DMS53 treated with DMSO at 0.1 percent for 48 hours (cell line): ENCODE data around the gene SND1.

Experiments used
- DNase-seq: peaks from one replicate; lab custom pipeline; 2025; ENCODE audit not compliant: unreplicated experiment; lab: John Stamatoyannopoulos, UW

SND1 gene

DNA sequence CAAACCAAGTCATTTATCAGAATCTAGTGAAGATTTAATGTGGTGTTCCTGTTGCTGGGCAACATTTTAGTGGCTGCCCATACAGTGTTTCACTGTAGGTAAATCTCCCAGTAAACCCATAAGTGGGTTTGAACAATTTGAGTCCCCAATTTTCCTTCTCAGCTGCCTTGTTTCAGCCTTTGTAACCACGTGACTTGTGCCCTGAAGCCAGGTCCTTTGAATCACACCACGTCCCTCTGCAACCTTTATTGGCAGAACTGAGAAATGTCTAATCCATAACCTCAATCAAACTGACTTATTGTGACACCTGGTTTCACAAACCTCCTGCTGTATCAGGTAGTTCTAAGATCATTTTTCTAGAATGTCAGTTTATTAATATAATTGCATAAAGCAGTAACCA is 30.1 kb downstream of the SND1 start:
- DNase-seq: no peak

DNA sequence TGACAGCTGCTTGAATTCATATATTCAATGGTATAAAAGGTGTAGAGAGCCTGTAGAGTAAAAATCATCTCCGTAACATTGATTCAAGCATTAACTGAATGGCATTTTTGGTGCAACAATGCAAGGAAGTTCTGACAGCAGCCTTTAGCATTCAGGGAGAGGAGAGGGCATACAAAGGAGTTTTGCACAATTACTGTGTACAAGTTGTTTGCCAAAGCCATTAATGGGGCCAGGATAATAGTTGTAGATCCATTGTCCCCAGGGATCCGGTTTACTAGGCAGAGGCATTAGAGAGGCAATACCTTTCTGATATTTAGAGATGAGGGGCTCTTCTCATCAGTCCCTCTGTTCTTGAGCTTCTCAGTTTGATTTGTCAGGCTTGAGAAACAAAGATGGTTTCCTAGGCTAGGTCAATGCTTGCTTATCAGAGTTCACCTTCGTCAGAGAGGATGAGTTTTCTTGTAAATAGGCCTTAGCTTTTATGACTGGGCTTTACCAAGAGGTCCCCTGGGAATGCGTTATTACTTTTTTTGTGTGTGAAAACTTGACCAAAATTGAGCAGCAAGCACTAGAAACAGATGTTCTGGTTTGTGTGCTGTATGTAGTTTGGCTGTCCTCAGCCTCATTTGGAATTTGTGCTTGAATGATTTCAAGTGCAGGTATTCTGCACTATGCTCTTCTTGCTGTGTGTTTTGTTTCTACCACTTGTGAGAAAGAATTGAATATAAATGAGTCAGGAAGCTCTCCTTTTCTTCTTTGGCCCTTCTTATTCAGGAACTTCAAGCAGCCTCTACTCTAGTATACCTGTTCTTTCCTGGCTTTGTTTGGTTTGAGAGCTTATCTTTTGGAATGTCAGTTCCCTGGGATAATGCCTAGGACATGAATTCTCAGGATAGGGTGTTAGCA is 32.0 kb downstream of the SND1 start:
- DNase-seq: no peak

DNA sequence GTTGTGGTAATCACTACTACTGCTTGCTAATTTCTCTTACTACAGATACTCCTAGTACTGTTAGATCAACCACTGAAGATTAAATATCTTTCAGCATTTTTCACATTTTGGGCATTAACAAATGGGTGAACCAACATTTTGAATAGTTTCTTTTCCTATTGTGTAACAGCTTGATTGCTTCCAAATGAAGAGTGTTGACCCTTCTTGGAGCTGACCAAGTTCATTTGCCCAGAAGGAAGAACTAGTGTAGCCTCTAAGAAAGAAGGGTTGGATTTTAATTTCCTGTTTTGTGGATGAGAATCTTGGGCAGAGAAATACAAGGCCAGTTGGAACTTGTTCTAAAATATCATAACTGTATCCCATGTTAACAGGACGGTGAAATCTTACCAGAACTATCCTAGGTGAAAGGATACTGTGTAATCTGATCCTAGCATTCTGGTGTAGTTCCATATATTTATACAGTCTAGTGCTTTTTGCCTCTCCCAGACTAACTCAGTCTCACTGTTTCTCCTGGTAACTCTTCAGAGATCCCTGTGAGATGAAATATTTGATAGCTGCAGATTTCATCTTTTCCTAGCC is 37.3 kb downstream of the SND1 start:
- no peak for DNase-seq

DNA sequence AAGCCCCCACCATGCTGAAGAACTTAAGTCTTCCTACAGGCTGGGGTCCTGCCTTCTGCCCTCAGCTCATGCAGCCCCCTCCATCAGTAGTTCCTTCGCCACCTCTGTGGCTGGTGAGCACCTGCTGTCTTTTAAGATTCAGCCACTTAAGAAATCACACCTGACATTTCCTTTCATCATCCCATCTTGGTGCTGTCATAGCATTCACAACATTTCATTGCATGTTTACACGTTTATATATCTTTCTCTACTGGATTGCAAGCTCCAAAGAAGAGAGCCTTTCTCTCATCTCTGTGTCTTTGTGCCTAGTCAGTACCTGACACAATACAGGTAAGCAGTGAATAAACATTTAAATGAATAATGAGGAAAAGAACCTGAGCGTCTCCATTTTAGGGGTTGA is 38.3 kb downstream of the SND1 start:
- DNase-seq: no peak

DNA sequence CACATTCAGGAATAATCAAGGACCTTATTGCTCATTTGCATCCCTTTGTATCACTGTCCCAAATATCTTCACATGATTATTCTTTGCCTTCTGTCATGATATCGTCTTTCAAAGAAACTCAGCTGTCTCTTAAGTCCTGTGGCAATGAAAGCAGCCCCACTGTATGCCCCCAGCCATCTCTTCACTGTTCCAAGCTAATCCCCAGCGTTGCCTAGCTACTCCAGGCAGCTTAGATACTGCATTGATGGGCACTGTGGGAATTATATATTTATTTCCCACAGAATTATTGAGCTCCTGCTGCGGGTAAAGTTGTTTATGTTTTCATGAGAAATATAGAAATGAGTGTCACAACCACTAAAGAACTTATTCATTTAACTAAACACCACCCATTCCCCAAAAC is 38.8 kb downstream of the SND1 start:
- no peak for DNase-seq

DNA sequence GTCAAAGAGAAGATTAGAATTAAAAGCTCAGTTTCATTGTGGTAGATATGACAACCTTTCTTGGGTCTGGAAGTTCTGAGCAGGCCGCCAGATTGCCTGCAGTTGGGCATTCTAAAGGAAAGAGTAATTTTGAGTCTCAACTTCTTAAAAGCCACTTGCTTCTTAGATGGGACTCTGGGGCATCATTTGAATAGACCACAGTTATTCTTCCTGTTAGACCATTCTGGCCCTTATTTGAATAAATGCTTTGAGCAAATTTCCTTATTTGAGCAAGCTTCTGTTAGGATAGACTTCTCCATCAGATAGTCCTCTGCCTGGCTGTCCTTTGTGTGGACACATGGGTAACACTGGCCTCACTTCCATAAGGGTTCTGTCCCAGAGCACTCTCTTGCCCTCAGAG is 40.2 kb downstream of the SND1 start:
- no peak for DNase-seq

DNA sequence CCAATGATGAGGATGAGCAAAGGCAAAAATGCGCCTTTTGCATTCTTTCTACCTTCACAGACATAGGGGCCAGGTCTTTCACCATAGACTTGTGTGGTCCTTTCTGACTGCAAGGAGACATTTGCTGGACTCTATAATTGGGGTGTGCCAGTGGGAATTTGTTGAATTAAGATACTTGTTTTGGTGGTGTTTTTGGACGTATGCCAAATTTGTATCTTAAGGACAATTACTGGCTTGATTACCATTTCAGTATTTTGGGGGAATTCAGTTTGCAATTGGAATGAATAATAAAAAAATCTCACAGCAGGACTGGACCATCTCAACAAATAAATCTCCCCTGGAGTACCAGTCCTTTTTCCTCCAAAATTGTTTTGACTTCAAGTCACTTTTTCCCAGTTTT is 47.9 kb downstream of the SND1 start:
- no peak for DNase-seq

DNA sequence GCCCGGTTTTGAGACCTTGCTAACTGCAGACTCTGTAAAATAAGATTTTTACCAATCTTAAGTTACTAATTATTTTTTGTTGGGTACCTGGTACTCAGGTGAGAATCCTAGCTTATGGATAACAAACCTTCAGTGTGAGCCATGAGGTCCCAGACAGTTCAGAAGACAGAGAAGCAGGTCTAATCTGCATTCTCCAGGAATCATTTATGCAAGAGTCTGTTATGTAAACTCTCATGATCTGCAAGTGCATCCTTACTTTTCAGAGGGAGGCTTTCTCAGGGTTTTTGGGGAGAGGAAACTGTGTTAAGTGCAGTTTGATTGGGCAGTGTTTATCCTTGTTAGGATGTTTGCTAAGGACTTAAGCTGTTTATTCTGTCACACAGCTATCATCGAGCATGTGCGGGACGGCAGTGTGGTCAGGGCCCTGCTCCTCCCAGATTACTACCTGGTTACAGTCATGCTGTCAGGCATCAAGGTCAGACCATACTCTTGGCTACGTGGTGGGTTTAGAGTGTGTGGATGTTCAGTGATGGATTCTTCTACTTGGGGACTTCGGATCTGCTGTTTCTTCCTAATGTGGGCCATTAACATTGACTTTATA is 50.2 kb downstream of the SND1 start:
- peak; percentile 79 for DNase-seq

DNA sequence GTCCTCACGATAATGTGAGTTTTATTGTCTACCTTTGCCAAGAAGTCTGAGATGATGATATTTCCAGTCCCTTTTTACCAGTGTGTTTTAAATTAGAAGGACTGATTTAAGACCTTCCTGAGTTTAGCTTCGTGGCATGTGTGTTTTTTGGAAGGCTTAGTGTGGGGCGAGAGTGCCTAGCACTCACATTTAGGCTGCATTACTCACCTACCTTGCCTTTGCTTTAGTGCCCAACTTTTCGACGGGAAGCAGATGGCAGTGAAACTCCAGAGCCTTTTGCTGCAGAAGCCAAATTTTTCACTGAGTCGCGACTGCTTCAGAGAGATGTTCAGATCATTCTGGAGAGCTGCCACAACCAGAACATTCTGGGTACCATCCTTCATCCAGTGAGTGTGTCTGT is 50.9 kb downstream of the SND1 start:
- DNase-seq: no peak

DNA sequence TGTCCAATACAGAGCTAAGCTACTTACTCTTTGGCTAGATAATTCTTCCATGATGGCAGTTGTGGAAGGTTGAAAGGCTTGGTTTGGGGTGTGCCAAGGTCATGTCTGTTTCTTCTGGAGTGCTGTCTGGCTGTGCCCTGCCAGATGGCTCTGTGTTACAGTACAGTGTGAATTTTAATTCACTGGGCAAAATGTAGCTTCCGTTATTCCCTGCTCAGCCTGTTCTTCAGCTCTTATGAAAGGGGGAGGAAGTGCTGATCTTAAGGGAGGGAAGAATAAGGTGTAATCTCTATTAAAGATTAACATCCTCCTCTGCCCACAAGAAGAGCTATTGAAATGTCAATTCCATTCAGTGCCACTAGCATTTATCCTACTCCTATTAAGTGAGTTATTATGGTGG is 52.2 kb downstream of the SND1 start:
- DNase-seq: no peak

DNA sequence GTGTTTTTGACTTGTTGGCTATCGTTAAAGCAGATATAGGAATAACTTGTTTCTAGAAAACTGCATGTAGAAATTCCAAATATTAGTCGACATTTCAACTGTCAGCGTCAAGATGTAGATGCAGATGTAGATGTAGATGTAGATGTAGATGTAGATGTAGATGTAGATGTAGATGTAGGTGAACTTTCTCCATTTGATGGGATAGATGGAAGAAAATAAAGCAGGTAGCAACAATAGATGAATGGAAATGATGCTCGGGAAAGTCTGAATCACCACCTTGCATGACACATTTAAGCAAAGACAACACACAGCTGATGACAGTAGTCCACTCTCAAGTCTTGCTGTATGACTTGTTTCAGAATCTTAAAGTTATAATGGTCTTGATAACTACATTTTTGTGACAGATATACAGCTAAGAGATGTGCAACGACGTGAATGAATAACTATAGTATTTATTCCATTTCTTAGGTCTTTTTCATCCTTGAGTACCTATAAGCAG is 53.5 kb downstream of the SND1 start:
- no peak for DNase-seq

DNA sequence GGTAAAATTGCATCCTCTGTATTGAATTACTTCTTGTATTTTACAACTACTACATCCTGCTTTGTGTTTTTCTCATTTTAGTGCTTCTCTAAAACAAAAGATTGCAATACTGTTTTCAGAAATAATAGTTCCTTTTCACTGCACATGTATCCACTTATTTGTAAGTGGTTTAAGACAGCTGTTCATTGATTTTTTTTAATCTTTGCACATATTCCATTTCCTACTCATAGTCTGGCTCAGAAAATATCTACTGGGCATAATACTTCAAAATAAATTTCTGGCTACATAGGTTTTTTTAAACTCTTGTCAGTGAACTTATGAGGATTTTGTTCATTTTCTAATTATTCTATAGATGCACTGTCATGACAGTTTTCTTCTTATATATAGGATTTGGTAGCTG is 54.8 kb downstream of the SND1 start:
- no peak for DNase-seq

DNA sequence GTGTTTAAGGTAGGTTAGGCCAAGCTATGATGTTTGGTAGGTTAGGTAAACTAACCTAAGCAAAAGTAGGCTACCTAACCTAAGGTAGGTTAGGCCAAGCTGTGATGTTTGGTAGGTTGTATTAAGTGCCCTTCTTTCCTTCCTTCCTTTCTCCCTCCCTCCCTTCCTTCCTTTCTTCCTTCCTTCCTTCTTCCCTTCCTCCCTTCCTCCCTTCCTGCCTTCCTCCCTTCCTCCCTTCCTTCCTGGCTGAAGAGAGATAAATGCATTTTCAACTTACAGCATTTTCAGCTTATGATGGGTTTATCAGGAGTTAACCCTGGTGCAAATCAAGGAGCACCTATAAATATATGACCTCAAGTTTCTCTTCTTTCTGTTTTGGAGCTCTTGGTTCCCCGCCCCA is 56.2 kb downstream of the SND1 start:
- DNase-seq: no peak

DNA sequence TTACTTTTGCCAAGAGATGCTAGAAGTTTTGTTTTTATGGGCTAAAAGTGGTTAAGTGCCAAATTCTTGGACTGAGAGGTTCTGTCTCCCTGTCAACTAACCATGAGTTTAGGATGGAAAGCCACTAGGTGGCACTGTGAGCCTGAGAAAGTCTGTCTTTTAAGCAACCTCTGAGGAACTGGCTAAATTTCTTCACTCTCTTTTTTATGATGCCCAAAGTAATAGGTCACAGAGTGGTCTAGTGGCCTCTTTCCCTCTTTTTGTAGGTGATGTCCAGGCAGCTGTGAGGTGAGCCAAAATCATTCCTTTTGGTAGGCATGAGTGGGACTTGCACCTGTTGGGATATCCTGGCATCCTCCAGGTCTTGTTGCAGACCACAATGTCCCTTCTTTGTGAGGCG is 56.8 kb downstream of the SND1 start:
- peak; percentile 65 for DNase-seq

DNA sequence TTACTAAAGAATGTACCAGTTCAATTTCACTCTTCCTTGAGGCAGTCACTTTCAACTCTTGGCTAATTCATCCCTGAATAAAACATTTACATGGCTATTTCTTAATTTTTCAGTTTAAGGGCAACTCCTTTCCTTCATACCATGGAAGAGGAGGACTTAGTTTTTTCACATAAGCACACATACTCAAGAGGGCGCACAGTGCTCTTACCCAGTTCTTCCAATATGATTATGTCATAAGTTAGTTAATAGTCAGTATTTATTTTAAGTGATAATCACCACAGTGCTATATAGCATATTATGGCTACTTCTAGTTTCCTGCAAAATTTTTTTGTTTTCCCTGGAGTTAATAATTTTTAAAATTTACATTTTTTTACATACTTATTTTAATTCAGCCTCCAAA is 58.6 kb downstream of the SND1 start:
- DNase-seq: no peak

DNA sequence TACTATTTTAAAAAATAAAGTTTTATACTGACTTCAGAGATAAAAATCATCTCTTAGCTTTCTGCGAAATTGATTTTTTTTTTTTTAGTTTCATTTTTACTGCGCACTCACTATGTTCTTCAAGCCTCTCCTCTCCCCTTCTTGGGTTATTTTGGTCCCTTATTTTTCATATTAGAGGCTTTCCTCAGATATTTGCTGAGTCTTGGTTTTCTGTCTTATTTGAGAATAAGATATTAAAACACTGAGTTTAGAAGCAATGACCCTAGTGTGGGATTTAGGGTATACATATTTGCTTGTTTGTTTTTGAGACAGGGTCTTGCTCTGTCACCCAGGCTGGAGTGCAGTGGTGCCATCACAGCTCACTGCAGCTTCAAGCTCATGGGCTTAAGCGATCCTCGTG is 59.9 kb downstream of the SND1 start:
- no peak for DNase-seq

DNA sequence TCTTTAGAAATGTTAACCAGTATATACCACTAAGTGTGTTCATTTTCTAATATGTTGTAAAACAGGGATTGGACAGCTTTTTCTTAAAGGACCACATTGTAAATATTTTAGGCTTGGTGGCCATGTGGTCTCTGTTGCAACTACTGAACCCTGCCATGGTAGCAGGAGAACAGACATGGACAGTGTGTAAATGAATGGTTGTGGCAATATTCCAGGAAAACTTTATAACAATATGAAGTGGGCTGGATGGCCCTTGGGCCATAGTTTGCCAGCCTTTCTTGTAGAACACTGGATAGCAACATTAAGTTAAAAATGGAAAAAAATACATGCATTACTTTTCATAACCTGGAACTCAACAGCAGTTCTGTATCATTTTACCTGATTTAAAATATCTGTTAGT is 61.0 kb downstream of the SND1 start:
- no peak for DNase-seq

DNA sequence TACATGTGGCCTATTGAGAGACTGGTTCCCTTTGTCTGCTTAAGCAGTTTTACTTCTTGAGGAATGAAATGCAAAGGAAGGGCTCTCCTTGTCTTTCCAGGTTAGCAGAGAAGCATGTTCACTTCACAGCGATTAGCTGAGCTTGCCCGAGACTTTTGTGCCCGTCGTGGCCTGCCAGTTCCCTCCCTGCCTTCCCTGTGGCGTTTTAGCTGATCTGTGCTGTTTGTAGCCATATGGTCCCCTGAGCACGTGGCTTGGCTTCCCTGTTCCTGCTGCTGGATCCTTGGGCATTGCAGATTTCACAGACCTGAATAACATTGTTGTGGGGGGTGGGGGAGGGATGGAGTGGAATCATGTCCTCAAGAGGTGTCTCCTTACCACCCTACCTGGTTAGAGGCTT is 61.8 kb downstream of the SND1 start:
- no peak for DNase-seq

DNA sequence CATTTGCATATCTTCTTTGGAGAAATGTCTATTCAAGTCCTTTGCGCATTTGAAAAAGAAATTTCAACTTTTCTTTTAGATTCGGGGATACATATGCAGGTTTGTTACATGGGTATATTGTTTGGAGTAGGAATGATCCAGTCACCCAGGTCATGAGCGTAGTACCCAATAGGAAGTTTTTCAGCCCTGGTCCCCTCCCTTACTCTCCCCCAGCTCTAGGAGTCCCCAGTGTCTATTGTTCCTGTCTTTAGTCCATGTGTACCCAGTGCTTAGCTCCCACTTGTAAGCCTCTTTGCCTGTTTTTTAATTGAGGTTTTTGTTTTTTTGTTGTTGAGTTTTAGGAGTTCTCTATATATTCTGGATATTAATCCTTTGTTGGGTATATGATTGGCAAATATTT is 63.3 kb downstream of the SND1 start:
- DNase-seq: no peak

DNA sequence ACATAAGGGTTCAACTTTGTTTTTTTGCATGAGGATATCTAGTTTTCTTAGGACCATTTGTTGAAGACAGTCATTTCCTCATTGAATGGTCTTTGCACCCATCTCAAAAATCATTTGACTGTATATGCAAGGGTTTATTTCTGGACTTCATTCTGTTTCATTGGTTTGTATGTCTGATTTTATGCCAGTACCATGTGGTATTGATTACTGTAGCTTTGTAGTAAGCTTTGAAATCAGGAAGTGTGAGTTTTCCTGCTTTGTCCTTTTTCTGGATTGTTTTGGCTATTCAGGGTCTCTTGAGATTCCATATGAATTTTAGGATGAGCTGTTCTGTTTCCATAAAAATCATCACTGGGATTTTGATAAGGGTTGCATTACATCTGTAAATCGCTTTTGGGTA is 63.9 kb downstream of the SND1 start:
- DNase-seq: no peak

DNA sequence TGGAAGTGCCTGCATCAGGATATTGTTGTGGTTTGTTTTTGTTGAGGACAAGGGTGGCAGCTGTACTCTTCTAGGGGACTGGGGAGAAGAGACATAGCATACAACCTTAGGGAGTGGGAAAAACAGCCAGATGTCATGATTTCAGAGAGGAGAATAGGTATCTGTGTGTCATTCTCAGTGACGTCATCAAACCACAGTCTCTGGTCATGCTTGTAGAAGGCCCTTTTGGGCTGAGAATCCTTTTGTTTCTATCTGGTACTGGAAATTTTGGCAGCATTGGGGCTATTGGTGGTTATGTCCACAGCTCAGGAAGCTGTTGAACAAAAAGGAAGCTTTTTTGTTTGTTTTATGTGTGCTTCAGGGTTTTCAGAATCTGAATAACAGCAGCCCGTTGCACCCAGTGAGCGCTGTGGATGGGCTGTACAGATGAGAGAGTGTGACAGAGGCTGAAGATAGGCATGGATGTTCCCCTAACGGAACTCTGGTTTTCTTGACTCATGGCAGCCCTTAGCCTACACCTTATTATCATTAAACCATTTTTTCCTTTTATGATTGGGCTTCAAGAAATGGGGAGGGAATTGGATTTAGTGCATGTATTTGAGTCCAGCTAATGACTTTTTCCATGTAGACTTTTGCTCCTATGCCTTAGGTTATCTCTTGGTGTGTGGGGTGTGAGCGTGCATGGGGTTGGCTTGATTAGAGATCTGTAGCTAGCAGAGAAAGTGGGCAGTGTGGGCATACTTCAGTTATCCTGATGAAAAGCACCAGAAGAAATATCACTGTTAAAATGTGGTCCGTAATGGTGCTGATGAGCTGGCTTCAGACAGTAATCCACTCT is 65.7 kb downstream of the SND1 start:
- no peak for DNase-seq

DNA sequence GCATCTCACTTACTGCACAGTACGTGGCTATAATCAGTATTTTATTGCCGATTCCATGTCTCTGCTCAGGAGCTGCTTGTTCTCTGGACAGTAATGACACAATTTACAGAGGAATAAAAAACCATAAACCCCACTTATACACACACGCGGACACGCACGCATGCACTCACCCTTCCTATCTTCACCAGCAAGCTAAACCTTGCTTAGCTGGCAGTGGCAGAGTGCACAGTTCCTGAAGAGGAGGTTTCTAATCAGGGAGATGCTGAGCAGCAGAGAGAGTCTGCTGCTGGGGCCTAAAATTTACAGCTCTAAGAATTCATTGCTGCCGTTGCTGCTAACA is 66.3 kb downstream of the SND1 start:
- no peak for DNase-seq
